ENCODE results near the gene PITRM1. TPM values are rescaled to one million over a fixed set of nuclear protein-coding genes. Genes with fewer than 3 reads are reported as not detected.
A peak's percentile ranks its signal among the peaks of the same experiment; 100 is the strongest.

The PITRM1 gene
- total RNA-seq, 4 donors from 2014 or later = 81.9 to 123 (median 90.2) TPM

GRCh38 chr10:3102720-3103427, 69.7 kb downstream of the PITRM1 start:
- TF ChIP-seq CTCF (IDR thresholded peaks at IDR 0.05 in 4 of 5, conservative IDR thresholded peaks at IDR 0.05 in 1 of 5) = no peak
- TF ChIP-seq POLR2A (IDR thresholded peaks at IDR 0.05) = no peak
- in situ Hi-C loops (cut with MboI; ENCODE audit: low sequenced_read_pairs in 4 of 4) (no loop called here), intact Hi-C loops (cut with DNase I; ENCODE audit: low total_unique reads) (loop anchor here (5.0 to 10.0 kb wide), 2 partner anchors 36 to 702 kb away; partner anchors contain the start of gene PFKP)
- peaks cover 35 to 40% of the 10 kb centered on the region in 2 donors for H3K4me1 ChIP-seq
- ATAC-seq (no peak), DNase-seq (no peak)
- no peak overlapping the region for H3K4me3 ChIP-seq
- H3K27me3 ChIP-seq = no peaks in the 10 kb centered on the region
- no peaks in the 10 kb centered on the region for H3K36me3 ChIP-seq
- H3K27ac ChIP-seq = peak overlapping the region; percentile 78 to 87 (median 81)
- no peaks in the 10 kb centered on the region for H3K9me3 ChIP-seq

GRCh38 chr10:3100856-3101640, 71.5 kb downstream of the PITRM1 start:
- H3K36me3 ChIP-seq = no peaks in the 10 kb centered on the region
- TF ChIP-seq CTCF (IDR thresholded peaks at IDR 0.05 in 4 of 5, conservative IDR thresholded peaks at IDR 0.05 in 1 of 5) = no peak
- no peak for TF ChIP-seq POLR2A (IDR thresholded peaks at IDR 0.05)
- in situ Hi-C loops (cut with MboI; ENCODE audit: low sequenced_read_pairs in 4 of 4) = no loop called here
- H3K9me3 ChIP-seq = no peaks in the 10 kb centered on the region
- H3K27ac ChIP-seq = no peak overlapping the region
- DNase-seq (no peak), ATAC-seq (no peak)
- no peaks in the 10 kb centered on the region for H3K27me3 ChIP-seq
- H3K4me3 ChIP-seq = no peak overlapping the region
- peaks cover 33 to 34% of the 10 kb centered on the region in 2 donors for H3K4me1 ChIP-seq
- intact Hi-C loops (cut with DNase I; ENCODE audit: low total_unique reads) = loop anchor here (5.0 to 10.0 kb wide), 2 partner anchors 34 to 704 kb away; partner anchors contain the start of gene PFKP

- ATAC-seq = no peak
- intact Hi-C loops (cut with DNase I; ENCODE audit: low total_unique reads) = loop anchor here (5.0 to 10.0 kb wide), 2 partner anchors 33 to 705 kb away; partner anchors contain the start of gene PFKP
- TF ChIP-seq CTCF (IDR thresholded peaks at IDR 0.05 in 4 of 5, conservative IDR thresholded peaks at IDR 0.05 in 1 of 5) (no peak), POLR2A (IDR thresholded peaks at IDR 0.05) (no peak)
- in situ Hi-C loops (cut with MboI; ENCODE audit: low sequenced_read_pairs in 4 of 4) = no loop called here
- H3K4me1 ChIP-seq = peaks cover 25 to 34% of the 10 kb centered on the region in 2 donors
- H3K9me3 ChIP-seq = no peaks in the 10 kb centered on the region
- H3K4me3 ChIP-seq = no peak overlapping the region
- no peaks in the 10 kb centered on the region for H3K36me3 ChIP-seq
- no peak overlapping the region for H3K27ac ChIP-seq
- H3K27me3 ChIP-seq = no peaks in the 10 kb centered on the region
- DNase-seq = no peak
These were observed 72.3 kb downstream of the PITRM1 start for GRCh38 chr10:3100093-3100792.

GRCh38 chr10:3099291-3100092, 73.1 kb downstream of the PITRM1 start:
- Histone ChIP-seq H3K4me1 (peaks cover 18 to 35% of the 10 kb centered on the region in 2 donors), H3K27me3 (no peaks in the 10 kb centered on the region), H3K9me3 (no peaks in the 10 kb centered on the region), H3K4me3 (no peak overlapping the region), H3K27ac (no peak overlapping the region), H3K36me3 (no peaks in the 10 kb centered on the region)
- DNase-seq (no peak), ATAC-seq (no peak)
- TF ChIP-seq POLR2A (IDR thresholded peaks at IDR 0.05) = no peak
- no peak for TF ChIP-seq CTCF (IDR thresholded peaks at IDR 0.05 in 4 of 5, conservative IDR thresholded peaks at IDR 0.05 in 1 of 5)
- intact Hi-C loops (cut with DNase I; ENCODE audit: low total_unique reads) (loop anchor here (5.0 to 10.0 kb wide), 2 partner anchors 32 to 705 kb away; partner anchors contain the start of gene PFKP), in situ Hi-C loops (cut with MboI; ENCODE audit: low sequenced_read_pairs in 4 of 4) (no loop called here)
